Measurements from ENCODE around the gene CDC42BPB.

- no peak for TF ChIP-seq HCFC1 (IDR thresholded peaks at IDR 0.05; ENCODE audit: low read depth, low read length)
- TF ChIP-seq HNRNPH1 (optimal IDR thresholded peaks at IDR 0.05; ENCODE audit: low read depth, low read length): no peak
- no peak for TF ChIP-seq DNMT3B (CRISPR knock-in tag; conservative IDR thresholded peaks at IDR 0.05)
Observed at GRCh38 chr14:102898776-102899515, 158.4 kb downstream of the CDC42BPB start.
